Gastrocnemius medialis (tissue), 4 donors: Measurements from ENCODE around the gene NDUFA9.

ENCODE experiments used
- POLR2A ChIP-seq, 2 donors: fragments of 450-650 bp; IDR thresholded peaks; one replicate each; pipeline ENCODE4 v1.6.1; 2017; ENCODE audit warnings: antibody characterized with exemption in 2 of 2, mild to moderate bottlenecking in 2 of 2, moderate library complexity in 2 of 2
- TF ChIP-seq, protein P1 (sequence below), 5 experiments: fragments of 450-650 bp in 3 of 5; fragments of 200-600 bp in 2 of 5; sonication (generic) in 2 of 5; IDR thresholded peaks in 4 of 5; conservative IDR thresholded peaks in 1 of 5; 1 replicate in 4 of 5; 2 replicates in 1 of 5; pipeline ENCODE4 v1.5.1; 2016 to 2019; ENCODE audit warnings: antibody characterized with exemption in 5 of 5, mild to moderate bottlenecking in 3 of 5, moderate library complexity in 3 of 5

DNA sequence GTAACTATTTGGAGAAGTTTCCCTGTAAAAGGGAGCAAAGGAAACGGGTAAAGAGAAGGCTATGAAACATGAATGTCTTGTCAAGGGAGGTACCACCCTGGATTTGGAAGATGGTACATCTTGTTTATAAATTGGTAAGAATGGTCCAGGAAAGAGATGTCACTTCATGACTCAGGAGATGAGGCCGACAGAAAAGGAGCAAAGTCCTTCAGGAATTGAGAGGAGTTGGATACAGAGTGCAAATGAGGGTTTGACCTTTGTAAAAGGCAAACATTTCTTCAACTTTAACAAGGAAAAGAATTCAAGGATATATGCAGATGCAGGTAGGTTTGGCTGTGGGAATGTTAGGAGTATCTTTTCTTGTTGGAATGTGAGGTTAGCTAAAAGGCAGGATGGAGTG is 30.8 kb downstream of the NDUFA9 start:
- TF ChIP-seq POLR2A (IDR thresholded peaks at IDR 0.05): no peak
- TF ChIP-seq, protein P1, sequence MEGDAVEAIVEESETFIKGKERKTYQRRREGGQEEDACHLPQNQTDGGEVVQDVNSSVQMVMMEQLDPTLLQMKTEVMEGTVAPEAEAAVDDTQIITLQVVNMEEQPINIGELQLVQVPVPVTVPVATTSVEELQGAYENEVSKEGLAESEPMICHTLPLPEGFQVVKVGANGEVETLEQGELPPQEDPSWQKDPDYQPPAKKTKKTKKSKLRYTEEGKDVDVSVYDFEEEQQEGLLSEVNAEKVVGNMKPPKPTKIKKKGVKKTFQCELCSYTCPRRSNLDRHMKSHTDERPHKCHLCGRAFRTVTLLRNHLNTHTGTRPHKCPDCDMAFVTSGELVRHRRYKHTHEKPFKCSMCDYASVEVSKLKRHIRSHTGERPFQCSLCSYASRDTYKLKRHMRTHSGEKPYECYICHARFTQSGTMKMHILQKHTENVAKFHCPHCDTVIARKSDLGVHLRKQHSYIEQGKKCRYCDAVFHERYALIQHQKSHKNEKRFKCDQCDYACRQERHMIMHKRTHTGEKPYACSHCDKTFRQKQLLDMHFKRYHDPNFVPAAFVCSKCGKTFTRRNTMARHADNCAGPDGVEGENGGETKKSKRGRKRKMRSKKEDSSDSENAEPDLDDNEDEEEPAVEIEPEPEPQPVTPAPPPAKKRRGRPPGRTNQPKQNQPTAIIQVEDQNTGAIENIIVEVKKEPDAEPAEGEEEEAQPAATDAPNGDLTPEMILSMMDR (IDR thresholded peaks at IDR 0.05 in 4 of 5, conservative IDR thresholded peaks at IDR 0.05 in 1 of 5): no peak
